ENCODE results near the gene LIPC. TPM values are rescaled to one million over a fixed set of nuclear protein-coding genes. Genes with fewer than 3 reads are reported as not detected.

The LIPC gene
- total RNA-seq, 1 donor from 2014 or later, result 1.0 TPM

DNA sequence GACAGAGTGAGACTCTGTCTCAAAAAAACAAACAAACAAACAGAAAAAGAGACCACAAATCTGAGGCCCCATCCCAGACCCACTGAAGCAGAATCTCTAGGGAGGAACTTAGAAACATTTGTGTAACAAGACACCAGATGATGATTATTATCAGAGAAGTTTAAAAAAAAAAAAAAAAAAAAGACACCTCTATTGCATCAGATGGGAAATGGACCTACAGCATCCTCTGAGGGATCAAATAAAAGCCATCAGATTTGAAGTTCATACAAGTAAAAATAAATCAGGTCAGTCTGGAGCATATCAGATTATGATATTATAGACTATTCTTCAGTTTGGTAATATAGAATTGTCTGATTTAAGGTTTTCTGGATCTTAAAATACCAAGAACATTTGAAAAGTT lies 21.9 kb upstream of the LIPC start:
- Histone ChIP-seq H3K4me3 (peak overlapping the region; percentile 27), H3K4me1 (no peaks in the 10 kb centered on the region), H3K27ac (no peak overlapping the region), H3K9me3 (no peaks in the 10 kb centered on the region), H3K36me3 (no peaks in the 10 kb centered on the region), H3K27me3 (ENCODE audit: low read depth) (no peaks in the 10 kb centered on the region)
- ATAC-seq (no peak), DNase-seq (no peak)
- TF ChIP-seq, protein P1, sequence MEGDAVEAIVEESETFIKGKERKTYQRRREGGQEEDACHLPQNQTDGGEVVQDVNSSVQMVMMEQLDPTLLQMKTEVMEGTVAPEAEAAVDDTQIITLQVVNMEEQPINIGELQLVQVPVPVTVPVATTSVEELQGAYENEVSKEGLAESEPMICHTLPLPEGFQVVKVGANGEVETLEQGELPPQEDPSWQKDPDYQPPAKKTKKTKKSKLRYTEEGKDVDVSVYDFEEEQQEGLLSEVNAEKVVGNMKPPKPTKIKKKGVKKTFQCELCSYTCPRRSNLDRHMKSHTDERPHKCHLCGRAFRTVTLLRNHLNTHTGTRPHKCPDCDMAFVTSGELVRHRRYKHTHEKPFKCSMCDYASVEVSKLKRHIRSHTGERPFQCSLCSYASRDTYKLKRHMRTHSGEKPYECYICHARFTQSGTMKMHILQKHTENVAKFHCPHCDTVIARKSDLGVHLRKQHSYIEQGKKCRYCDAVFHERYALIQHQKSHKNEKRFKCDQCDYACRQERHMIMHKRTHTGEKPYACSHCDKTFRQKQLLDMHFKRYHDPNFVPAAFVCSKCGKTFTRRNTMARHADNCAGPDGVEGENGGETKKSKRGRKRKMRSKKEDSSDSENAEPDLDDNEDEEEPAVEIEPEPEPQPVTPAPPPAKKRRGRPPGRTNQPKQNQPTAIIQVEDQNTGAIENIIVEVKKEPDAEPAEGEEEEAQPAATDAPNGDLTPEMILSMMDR (IDR thresholded peaks at IDR 0.05), result no peak
- intact Hi-C loops (cut with DNase I), result no loop called here

DNA sequence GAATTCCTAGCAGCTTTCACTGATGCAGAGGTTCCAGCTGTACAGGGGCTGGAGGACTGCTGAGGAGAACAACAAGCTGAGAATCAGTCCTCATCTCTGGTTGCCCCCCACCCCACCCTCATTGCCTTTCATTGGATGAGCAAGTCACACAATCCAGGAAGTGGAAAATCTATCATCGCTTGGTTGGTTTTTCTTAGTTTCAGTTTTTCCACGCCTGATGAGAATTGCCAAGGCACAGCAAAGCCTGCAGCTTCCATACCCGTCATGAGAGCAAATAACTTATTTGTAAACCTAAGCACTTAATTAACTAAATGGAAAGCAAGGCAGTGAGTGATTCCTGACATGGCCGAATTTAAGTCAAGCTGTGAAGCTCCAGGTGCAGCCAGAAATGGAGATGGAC lies 21.4 kb upstream of the LIPC start:
- intact Hi-C loops (cut with DNase I), result no loop called here
- Histone ChIP-seq H3K27me3 (ENCODE audit: low read depth) (no peaks in the 10 kb centered on the region), H3K27ac (no peak overlapping the region), H3K4me1 (no peaks in the 10 kb centered on the region), H3K4me3 (peak overlapping the region; percentile 27), H3K36me3 (no peaks in the 10 kb centered on the region), H3K9me3 (no peaks in the 10 kb centered on the region)
- DNase-seq, result no peak
- TF ChIP-seq, protein P1 (IDR thresholded peaks at IDR 0.05), result no peak
- ATAC-seq, result no peak

DNA sequence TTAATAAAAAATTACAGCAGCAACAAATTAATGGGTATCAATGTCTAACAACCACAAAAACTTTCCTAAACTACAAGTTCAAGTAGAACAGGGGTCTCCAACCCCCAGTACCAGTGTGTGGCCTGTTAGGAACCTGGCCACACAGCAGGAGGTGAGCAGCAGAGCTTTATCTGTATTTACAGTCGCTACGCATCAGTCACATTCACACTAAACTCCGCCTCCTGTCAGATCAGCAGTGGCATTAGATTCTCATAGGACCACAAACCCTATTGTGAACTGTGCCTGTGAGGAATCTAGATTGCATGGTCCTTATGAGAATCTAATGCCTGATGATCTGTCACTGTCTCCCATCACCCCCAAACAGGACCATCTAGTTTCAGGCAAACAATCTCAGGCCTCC lies 18.5 kb upstream of the LIPC start:
- no peak for ATAC-seq
- H3K36me3 ChIP-seq, result no peaks in the 10 kb centered on the region
- H3K4me1 ChIP-seq, result no peaks in the 10 kb centered on the region
- H3K27ac ChIP-seq, result no peak overlapping the region
- no peak for DNase-seq
- TF ChIP-seq, protein P1 (IDR thresholded peaks at IDR 0.05), result no peak
- H3K9me3 ChIP-seq, result no peaks in the 10 kb centered on the region
- no peak overlapping the region for H3K4me3 ChIP-seq
- H3K27me3 ChIP-seq (ENCODE audit: low read depth), result no peaks in the 10 kb centered on the region
- intact Hi-C loops (cut with DNase I), result no loop called here

DNA sequence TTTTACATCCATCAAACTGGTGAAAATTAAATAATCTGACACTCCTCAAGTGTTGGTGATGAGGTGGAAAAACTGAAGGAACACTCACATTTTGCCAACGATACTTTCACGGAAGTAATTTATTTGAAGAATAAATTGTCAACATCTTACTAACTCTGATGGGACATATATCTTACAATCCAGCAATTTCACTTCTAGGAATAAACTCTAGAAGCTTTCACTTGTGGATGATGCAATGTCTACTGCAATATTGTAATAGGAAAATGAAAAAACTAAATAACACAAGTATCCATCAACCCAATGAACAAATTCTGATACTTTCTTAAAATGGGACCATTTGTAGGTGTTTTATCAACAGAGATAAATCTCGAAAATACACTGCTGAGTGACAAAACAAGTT lies 16.2 kb upstream of the LIPC start:
- no peaks in the 10 kb centered on the region for H3K27me3 ChIP-seq (ENCODE audit: low read depth)
- H3K4me3 ChIP-seq, result no peak overlapping the region
- no peaks in the 10 kb centered on the region for H3K36me3 ChIP-seq
- H3K4me1 ChIP-seq, result no peaks in the 10 kb centered on the region
- H3K27ac ChIP-seq, result no peak overlapping the region
- no peaks in the 10 kb centered on the region for H3K9me3 ChIP-seq
- no peak for ATAC-seq
- DNase-seq, result no peak
- TF ChIP-seq, protein P1 (IDR thresholded peaks at IDR 0.05), result no peak
- intact Hi-C loops (cut with DNase I), result no loop called here

DNA sequence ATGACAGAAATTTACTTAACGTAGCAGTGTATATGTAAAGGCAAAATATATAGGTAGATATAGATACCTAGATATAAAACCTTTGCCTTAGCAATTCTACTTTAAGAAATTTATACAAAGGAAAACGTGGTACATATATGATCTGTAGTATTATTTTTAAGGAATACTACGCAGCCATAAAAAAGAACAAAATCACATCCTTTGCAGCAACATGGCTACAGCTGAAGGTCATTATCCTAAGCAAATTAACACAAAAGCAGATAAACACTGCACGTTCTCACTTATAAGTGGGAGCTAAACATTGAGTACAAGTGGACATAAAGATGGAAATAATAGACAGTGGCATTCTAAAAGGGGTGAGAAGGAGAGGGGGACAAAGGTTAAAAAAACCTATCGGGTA lies 14.8 kb upstream of the LIPC start:
- intact Hi-C loops (cut with DNase I), result no loop called here
- H3K27me3 ChIP-seq (ENCODE audit: low read depth), result no peaks in the 10 kb centered on the region
- no peaks in the 10 kb centered on the region for H3K4me1 ChIP-seq
- no peak overlapping the region for H3K27ac ChIP-seq
- H3K4me3 ChIP-seq, result no peak overlapping the region
- H3K9me3 ChIP-seq, result no peaks in the 10 kb centered on the region
- no peaks in the 10 kb centered on the region for H3K36me3 ChIP-seq
- DNase-seq, result no peak
- TF ChIP-seq, protein P1 (IDR thresholded peaks at IDR 0.05), result no peak
- no peak for ATAC-seq

DNA sequence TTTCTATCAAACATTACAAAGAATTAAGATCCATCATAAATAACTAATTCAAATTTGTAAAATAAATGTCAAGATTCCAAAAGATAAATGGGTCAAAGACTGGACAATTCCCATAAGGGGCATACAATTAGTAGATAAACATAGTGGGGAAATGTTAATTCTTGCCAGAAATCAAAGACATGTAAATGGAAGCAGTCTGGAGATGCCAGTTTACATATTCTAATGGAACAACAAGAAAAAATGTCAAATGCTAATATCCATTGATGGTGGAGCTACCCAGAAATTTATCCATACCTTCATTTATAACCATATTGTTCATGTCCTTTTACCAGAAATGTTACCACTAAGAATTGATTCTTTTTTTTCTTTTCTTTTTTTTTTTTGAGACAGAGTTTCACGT lies 13.7 kb upstream of the LIPC start:
- DNase-seq (no peak), ATAC-seq (no peak)
- intact Hi-C loops (cut with DNase I), result no loop called here
- TF ChIP-seq, protein P1 (IDR thresholded peaks at IDR 0.05), result no peak
- no peak overlapping the region for H3K4me3 ChIP-seq
- no peaks in the 10 kb centered on the region for H3K9me3 ChIP-seq
- H3K4me1 ChIP-seq, result no peaks in the 10 kb centered on the region
- no peaks in the 10 kb centered on the region for H3K27me3 ChIP-seq (ENCODE audit: low read depth)
- no peak overlapping the region for H3K27ac ChIP-seq
- no peaks in the 10 kb centered on the region for H3K36me3 ChIP-seq
